B cell (primary cell): Measurements from ENCODE around the gene SIT1. TPM values are rescaled to one million over a fixed set of nuclear protein-coding genes. Genes with fewer than 3 reads are reported as not detected.

ENCODE experiments used
- ATAC-seq: fragments of 200-7000 bp; cut with Tn5 transposase; one replicate; pipeline ENCODE4 v1.10.0; 2021; ENCODE audit warnings: low read depth, mild to moderate bottlenecking, moderate number of reproducible peaks, moderate library complexity
- CTCF ChIA-PET: fragments of 350-600 bp; sonication (Branson Sonifier 250); formaldehyde crosslinking; loops from one replicate; lab custom pipeline; 2021; ENCODE audit warnings: antibody characterized with exemption, inconsistent platforms; lab: Charles Lee
- POLR2A ChIA-PET: fragments of 350-600 bp; sonication (Branson Sonifier 250); formaldehyde crosslinking; loops from one replicate; lab custom pipeline; 2021; ENCODE audit warnings: antibody characterized with exemption; lab: Charles Lee
- DNase-seq: peaks from one replicate; pipeline ENCODE4 v3.0.0; 2013
- H2AFZ ChIP-seq: 2 replicates; pipeline ENCODE4 v1.6.1; 2012; ENCODE audit warnings: mild to moderate bottlenecking, low read depth, low read length; ENCODE audit not compliant: insufficient read depth, poor library complexity, severe bottlenecking
- H3K27ac ChIP-seq, 2 donors: 1 replicate in 1 of 2; 2 replicates in 1 of 2; pipeline ENCODE4 v1.5.1; 2012 to 2013; ENCODE audit warnings: low read length in 2 of 2, mild to moderate bottlenecking in 2 of 2, moderate library complexity in 1 of 2
- H3K27me3 ChIP-seq, 4 experiments: fragments of 200-600 bp in 1 of 4; sonication (generic) in 1 of 4; replicated peaks in 1 of 4; 1 replicate in 2 of 4; 2 replicates in 2 of 4; pipeline versions ENCODE4 v1.6.1 to v1.7.0; 2013 to 2016; ENCODE audit warnings: low read length in 3 of 4, mild to moderate bottlenecking in 2 of 4, mixed read lengths in 1 of 4, moderate library complexity in 1 of 4; ENCODE audit not compliant: insufficient read depth in 4 of 4, control insufficient read depth in 3 of 4; ENCODE audit errors: control extremely low read depth in 1 of 4
- H3K36me3 ChIP-seq, 2 experiments: replicated peaks in 1 of 2; 1 replicate in 1 of 2; 2 replicates in 1 of 2; pipeline versions ENCODE4 v1.6.1 to v1.7.1; 2013; ENCODE audit warnings: low read length in 1 of 2; ENCODE audit not compliant: insufficient read depth in 2 of 2, control insufficient read depth in 1 of 2; ENCODE audit errors: control extremely low read depth in 1 of 2, extremely low read depth in 1 of 2
- H3K4me1 ChIP-seq, 2 donors: fragments of 200-600 bp in 1 of 2; sonication (generic) in 1 of 2; 1 replicate in 1 of 2; 2 replicates in 1 of 2; pipeline versions ENCODE4 v1.5.1 to v1.6.1; 2013 to 2017; ENCODE audit warnings: low read length in 2 of 2; ENCODE audit not compliant: control insufficient read depth in 2 of 2, insufficient read depth in 2 of 2
- H3K4me2 ChIP-seq: replicated peaks from 2 replicates; pipeline ENCODE3; 2012; ENCODE audit warnings: mild to moderate bottlenecking, low read depth, low read length; ENCODE audit not compliant: poor library complexity, severe bottlenecking
- H3K4me3 ChIP-seq, 5 experiments: fragments of 200-600 bp in 1 of 5; sonication (generic) in 1 of 5; 1 replicate in 3 of 5; 2 replicates in 2 of 5; pipeline versions ENCODE4 v1.5.1 to v1.7.0; 2011 to 2016; ENCODE audit warnings: low read length in 4 of 5, mild to moderate bottlenecking in 4 of 5, low read depth in 2 of 5, control low read depth in 1 of 5, moderate library complexity in 1 of 5; ENCODE audit not compliant: insufficient read depth in 1 of 5; ENCODE audit errors: control extremely low read depth in 1 of 5, extremely low read depth in 1 of 5
- H3K79me2 ChIP-seq: fragments of 200-600 bp; sonication (generic); one replicate; pipeline ENCODE4 v1.6.0; 2016; ENCODE audit warnings: low read length; ENCODE audit not compliant: control insufficient read depth, insufficient read depth
- H3K9ac ChIP-seq: fragments of 200-600 bp; sonication (generic); 2 replicates; pipeline ENCODE4 v1.6.1; 2017; ENCODE audit warnings: mild to moderate bottlenecking, low read length, moderate library complexity
- H3K9me3 ChIP-seq, 3 donors: one replicate each; pipeline versions ENCODE4 v1.6.1 to v1.7.1; 2013; ENCODE audit warnings: low read length in 2 of 3; ENCODE audit not compliant: control insufficient read depth in 2 of 3, insufficient read depth in 1 of 3; ENCODE audit errors: control extremely low read depth in 1 of 3
- H4K20me1 ChIP-seq: 2 replicates; pipeline ENCODE4 v1.6.0; 2012; ENCODE audit warnings: mild to moderate bottlenecking, low read length; ENCODE audit not compliant: insufficient read depth, control insufficient read depth, poor library complexity, severe bottlenecking
- H3K27ac Mint-ChIP-seq: one replicate; pipeline ENCODE4 v1.8.0; 2021; ENCODE audit warnings: mixed read lengths
- H3K27me3 Mint-ChIP-seq: one replicate; pipeline ENCODE4 v1.8.0; 2021; ENCODE audit warnings: mixed read lengths
- H3K4me1 Mint-ChIP-seq: one replicate; pipeline ENCODE4 v1.8.0; 2021; ENCODE audit warnings: mixed read lengths
- H3K4me3 Mint-ChIP-seq: one replicate; pipeline ENCODE4 v1.8.0; 2021; ENCODE audit warnings: mixed read lengths
- H3K9me3 Mint-ChIP-seq: one replicate; pipeline ENCODE4 v1.8.0; 2022; ENCODE audit warnings: mixed read lengths; ENCODE audit not compliant: insufficient read depth
- CTCF ChIP-seq: fragments of 200-600 bp; IDR thresholded peaks from one replicate; pipeline ENCODE4 v1.8.0; 2022; ENCODE audit warnings: antibody characterized with exemption, mild to moderate bottlenecking
- EZH2 ChIP-seq: IDR thresholded peaks from 2 replicates; pipeline ENCODE4 v1.6.1; 2012; ENCODE audit warnings: borderline replicate concordance, low read depth, mild to moderate bottlenecking, moderate library complexity, low read length; ENCODE audit not compliant: insufficient read depth, poor library complexity, severe bottlenecking
- WGBS: methylation state at CpG from one replicate; pipeline ENCODE4 v1.1.5; 2013; ENCODE audit warnings: missing lambda C conversion rate; ENCODE audit not compliant: insufficient coverage; 5-methylcytosine and 5-hydroxymethylcytosine counted together
- intact Hi-C: fragments of 100-400 bp; cut with micrococcal nuclease; formaldehyde crosslinking; loops from one replicate; pipeline ENCODE4 v1.10.0; 2022
- polyA plus RNA-seq: library from polyadenylated mRNA; depleted of rRNA; stranded (reverse); fragments of >200 nt; gene quantifications from 2 replicates; pipeline ENCODE4 v1.2.3, GENCODE V29; 2012
- total RNA-seq, 2 donors: library from RNA; stranded (reverse); fragments of 120-200 nt in 1 of 2; gene quantifications; 1 replicate in 1 of 2; 2 replicates in 1 of 2; pipeline versions ENCODE4 v1.2.3 to v1.2.4, GENCODE V29; 2013 to 2022

SIT1 gene
- total and polyA plus RNA-seq, 2 donors (not counting 1 experiment from before 2014, with no cell fraction given), result 37.1 to 38.5 TPM

DNA sequence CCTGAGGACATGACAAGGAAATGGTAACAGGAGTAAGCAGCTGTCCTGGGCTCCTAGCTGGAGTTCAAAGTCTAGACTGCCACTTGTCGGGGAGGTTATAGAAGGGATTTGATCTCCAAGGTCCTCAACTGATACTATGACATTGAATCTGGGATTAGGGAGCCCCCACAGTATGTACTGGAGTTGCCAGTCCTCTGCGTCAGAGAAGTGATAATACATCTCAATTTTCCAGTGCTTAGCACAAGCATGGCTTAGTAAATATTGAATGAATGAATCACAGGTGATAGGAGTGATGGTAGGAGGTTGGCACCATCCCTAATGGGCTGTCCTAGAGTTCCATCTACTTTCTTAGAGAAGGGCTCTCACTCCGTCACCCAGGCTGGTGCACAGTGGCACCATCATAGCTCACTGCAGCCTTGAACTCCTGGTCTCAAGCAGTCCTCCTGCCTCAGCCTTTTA is 45.2 kb upstream of the SIT1 start:
- ChIA-PET CTCF (interaction anchor here (0.8 to 10.0 kb wide), 34 partner anchors 11 to 623 kb away, joined by 3 to 195 read pairs (median 8); partner anchors contain the start of genes ARHGEF39, CCDC107, CD72 and CREB3), POLR2A (interaction anchor here (0.5 to 2.4 kb wide), 3 partner anchors 49 to 147 kb away, joined by 3 to 9 read pairs (median 3); no protein-coding TSS in a partner anchor)
- Histone ChIP-seq H3K4me1 (peaks cover 3 to 13% of the 10 kb centered on the region in 2 donors), H3K36me3 (peaks cover 0 to 52% of the 10 kb centered on the region in 2 experiments), H3K4me3 (no peak overlapping the region), H3K4me2 (no peak overlapping the region), H2AFZ (no peak overlapping the region), H3K79me2 (no peaks in the 10 kb centered on the region), H3K27me3 (no peaks in the 10 kb centered on the region), H4K20me1 (peaks cover 7% of the 10 kb centered on the region), H3K27ac (no peak overlapping the region), H3K9me3 (no peaks in the 10 kb centered on the region), H3K9ac (no peak overlapping the region)
- DNase-seq (no peak), ATAC-seq (no peak)
- Mint-ChIP-seq H3K4me1 (peaks cover 13% of the 10 kb centered on the region), H3K27ac (no peak overlapping the region), H3K9me3 (no peaks in the 10 kb centered on the region), H3K4me3 (no peak overlapping the region), H3K27me3 (no peaks in the 10 kb centered on the region)
- intact Hi-C loops, result loop anchor here (1.0 to 2.0 kb wide), 5 partner anchors 37 to 92 kb away; partner anchors contain the start of genes CCDC107, CREB3, RMRP and TLN1
- TF ChIP-seq CTCF, result no peak
- TF ChIP-seq EZH2, result no peak
- 100% methylated on average over 1 of the region's 3 CpGs for WGBS

- no peak for TF ChIP-seq EZH2
- TF ChIP-seq CTCF, result no peak
- no peaks in the 10 kb centered on the region for H3K9me3 ChIP-seq
- no peak overlapping the region for H3K27ac Mint-ChIP-seq
- DNase-seq, result no peak
- H3K4me3 ChIP-seq, result peak overlapping the region in 1 of 5 experiments; percentile 68
- H3K36me3 ChIP-seq, result peaks cover 0 to 12% of the 10 kb centered on the region in 2 experiments
- H3K4me1 Mint-ChIP-seq, result peaks cover 18% of the 10 kb centered on the region
- no peak for ATAC-seq
- ChIA-PET CTCF (interaction anchor here (0.8 to 10.0 kb wide), 10 partner anchors 7 to 88 kb away, joined by 3 to 195 read pairs (median 8); partner anchors contain the start of genes CD72, CREB3 and TLN1), POLR2A (interaction anchor here (1.2 to 2.5 kb wide), 2 partner anchors 34 to 45 kb away, joined by 3 to 11 read pairs; partner anchors contain the start of genes CCDC107 and RMRP)
- peaks cover 3 to 25% of the 10 kb centered on the region in 2 donors for H3K4me1 ChIP-seq
- 93% methylated on average over 5 of the region's 13 CpGs for WGBS
- H4K20me1 ChIP-seq, result no peaks in the 10 kb centered on the region
- H3K27ac ChIP-seq, result no peak overlapping the region
- no peak overlapping the region for H3K4me2 ChIP-seq
- no peaks in the 10 kb centered on the region for H3K9me3 Mint-ChIP-seq
- H3K27me3 Mint-ChIP-seq, result no peaks in the 10 kb centered on the region
- H2AFZ ChIP-seq, result no peak overlapping the region
- H3K4me3 Mint-ChIP-seq, result peak overlapping the region; percentile 88
- intact Hi-C loops, result no loop called here
- H3K9ac ChIP-seq, result no peak overlapping the region
- no peaks in the 10 kb centered on the region for H3K79me2 ChIP-seq
- no peaks in the 10 kb centered on the region for H3K27me3 ChIP-seq
These were observed 41.1 kb upstream of the SIT1 start for GRCh38 chr9:35691757-35692301.
